NCI-H510A (cell line): ENCODE measurements around the gene RBM42.
"Not testable (repeated sequence)": the region's sequence is repeated elsewhere in the genome, so short reads cannot be mapped to it uniquely, and the experiment has no call there.

ENCODE experiments used
- DNase-seq: peaks from one replicate; lab custom pipeline; 2025; lab: John Stamatoyannopoulos, UW

RBM42 gene

GRCh38 chr19:35654828-35655227, 26.0 kb downstream of the RBM42 start:
- not testable (repeated sequence) for DNase-seq

DNA sequence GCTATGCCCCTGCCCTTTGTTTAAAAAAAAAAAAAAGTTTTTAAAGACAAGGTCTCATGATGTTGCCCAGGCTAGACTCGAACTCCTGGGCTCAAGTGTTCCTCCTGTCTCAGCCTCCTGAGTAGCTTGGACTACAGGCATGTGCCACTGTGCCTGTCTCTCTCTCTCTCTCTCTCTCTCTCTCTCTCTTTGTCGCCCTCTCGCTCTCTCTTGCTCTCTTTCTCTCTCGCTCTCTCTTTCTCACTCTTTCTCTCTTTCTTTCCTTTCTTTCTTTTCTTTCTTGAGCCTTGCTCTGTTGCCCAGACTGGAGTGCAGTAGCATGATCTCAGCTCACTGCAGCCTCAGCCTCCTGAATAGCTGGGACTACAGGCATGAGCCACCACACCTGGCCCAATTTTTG, 26.8 kb downstream of the RBM42 start:
- DNase-seq, result no peak

DNA sequence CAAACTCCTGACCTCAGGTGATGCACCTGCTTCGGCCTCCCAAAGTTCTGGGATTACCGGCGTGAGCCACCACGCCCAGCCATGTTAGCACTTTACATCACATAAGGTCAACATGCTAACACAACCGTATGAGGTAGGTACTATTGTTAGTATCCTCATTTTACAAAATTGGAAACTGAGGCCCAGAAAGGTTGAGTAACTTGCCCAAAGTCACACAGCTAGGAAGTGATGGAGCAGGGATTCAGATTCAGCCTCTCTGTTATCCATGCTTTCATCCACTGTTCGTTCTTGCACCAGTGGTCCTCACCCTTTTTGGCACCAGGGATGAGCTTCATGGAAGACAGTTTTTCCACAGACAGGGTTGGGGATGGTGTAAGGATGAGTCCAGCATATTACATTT, 27.9 kb downstream of the RBM42 start:
- no peak for DNase-seq

DNA sequence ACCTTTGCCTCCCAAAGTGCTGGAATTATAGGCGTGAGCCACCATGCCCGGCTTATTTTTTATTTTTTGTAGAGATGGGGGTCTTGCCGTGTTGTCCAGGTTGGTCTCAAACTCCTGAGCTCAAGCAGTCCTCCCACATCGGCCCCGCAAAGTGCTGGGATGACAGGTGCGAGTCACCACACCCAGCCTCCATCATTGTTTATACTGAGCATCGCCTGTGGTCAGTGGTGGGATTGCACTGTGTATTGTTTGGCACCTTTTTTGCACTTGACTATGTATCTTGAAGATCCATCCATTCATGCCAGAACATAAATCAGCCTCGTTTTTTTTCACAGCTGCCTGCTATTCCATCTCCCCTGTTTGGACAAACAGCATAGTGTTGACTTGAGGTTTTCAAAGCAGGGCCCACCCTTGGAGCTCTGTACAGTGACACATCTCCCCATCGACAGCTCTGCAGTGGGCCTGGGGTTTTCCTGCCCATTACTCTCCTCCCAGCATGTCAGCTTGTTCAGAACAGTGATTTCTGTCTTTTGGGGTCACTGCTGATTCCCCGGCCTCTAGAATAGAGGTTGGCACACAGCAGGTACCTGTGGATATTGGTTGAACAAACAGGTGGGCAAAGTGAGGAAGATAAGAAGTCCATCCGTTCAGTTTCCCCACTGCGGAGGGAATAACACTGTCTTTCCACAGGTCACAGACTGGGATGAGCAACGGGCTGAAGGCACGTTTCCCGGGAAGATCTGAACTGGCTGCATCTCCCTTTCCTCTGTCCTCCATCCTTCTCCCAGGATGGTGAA, 29.3 kb downstream of the RBM42 start:
- no peak for DNase-seq

DNA sequence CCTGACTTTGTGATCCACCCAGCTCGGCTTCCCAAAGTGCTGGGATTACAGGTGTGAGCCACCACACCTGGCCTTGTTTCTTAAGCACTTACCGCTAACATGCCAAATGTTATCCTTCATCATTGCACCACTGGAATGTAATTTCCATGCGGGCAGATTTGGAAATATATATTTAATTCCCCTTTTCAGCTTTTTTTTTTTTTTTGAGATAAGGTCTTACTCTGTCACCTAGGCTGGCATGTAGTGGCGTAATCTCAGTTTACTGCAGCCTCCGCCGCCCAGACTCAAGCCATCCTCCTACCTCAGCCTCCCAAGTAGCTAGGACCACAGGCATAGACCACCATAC, 33.1 kb downstream of the RBM42 start:
- no peak for DNase-seq

GRCh38 chr19:35663981-35664380, 35.1 kb downstream of the RBM42 start:
- DNase-seq, result no peak

DNA sequence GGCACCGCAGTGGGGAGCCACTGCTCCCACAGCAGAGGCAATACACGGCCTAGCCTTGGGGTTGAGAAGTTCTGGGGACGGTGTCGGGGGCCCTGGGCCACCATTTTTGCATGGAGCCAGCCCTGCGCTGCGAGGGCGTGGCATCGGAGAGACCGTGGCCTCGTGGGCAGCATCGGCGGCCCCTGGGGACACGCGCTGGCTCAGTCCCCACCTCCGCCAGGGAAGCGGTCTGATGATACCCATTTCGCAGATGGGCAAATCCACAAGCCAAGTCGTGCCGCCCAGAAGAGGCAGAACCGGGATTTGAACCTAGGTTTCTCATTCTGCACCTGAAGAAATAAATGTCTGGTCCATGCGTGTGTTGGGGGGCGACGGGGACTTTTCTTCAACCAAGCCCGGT, 36.3 kb downstream of the RBM42 start:
- DNase-seq, result no peak

- DNase-seq, result no peak
Measured at GRCh38 chr19:35665604-35666003, 36.8 kb downstream of the RBM42 start.

DNA sequence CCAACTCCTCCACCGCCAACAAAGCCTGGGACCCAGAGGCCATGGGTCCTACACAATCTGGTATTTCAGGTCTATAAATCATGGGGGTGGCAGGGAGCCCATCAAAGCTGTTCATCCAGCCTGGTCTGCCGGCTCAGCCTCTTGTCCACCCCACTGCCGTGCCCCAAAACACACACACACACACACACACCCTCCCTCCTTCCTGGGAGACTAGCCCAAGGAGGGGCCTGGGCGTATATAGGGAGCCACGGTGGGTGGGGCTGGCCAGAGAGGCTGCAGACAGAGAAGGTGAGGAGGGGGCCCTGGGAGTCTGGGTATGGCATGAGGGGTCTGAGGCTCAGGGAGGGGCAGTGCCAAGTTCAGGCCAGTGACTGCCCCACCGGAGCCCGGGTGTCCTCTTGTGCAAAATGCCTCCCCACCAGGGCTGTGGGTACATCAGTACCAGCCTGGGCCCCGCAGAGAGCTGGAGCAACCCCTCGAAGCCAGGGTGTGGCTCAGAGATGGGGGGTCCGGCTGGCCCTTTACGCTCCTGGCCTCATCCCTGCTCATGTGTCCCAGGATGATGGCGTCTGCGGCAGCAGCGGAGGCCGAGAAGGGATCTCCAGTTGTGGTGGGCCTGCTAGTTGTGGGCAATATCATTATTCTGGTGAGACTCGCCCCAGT, 37.5 kb downstream of the RBM42 start, which contains the start of gene UPK1A:
Gene UPK1A (plus strand): TSS at position 267 of the 663 bp plus-strand sequence. CDS start 296 bp downstream, at position 563.
- DNase-seq, result no peak

DNA sequence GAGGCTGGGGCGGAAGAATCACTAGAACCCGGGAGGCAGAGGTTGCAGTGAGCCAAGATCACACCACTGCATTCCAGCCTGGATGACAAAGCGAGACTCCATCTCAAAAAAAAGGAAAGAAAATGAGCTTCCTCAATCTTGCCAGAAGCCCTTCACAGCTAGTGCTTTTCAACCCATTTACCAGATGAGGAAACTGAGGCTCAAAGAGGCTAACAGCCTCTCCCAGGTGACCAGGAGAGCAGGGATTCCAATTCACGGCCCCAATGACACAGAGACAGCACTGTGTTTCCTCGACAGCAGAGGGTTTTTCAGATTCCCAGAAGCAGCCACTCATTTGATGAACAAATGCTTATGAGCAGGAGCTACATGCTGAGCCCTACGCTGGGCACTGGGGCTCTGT, 40.7 kb downstream of the RBM42 start:
- no peak for DNase-seq

DNA sequence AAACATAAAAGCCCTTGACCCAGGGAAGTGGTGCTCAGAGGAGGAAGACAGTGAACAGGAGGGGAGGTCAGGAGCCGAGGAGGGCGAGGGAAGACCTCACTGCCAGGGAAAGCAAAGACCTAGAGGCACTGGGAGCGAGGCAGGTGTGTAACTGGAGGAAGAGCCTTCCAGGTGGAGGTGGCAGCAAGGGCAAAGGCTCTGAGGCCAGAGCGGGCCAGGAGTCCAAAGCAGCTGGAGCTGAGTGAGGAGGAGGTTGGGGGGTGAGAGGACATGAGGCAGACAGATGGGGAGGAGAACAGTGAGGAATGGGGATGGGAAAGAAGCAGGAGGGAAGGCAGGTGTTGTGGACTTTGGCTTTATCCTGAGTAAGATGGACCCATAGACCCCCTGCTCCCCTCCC, 41.1 kb downstream of the RBM42 start:
- no peak for DNase-seq

DNA sequence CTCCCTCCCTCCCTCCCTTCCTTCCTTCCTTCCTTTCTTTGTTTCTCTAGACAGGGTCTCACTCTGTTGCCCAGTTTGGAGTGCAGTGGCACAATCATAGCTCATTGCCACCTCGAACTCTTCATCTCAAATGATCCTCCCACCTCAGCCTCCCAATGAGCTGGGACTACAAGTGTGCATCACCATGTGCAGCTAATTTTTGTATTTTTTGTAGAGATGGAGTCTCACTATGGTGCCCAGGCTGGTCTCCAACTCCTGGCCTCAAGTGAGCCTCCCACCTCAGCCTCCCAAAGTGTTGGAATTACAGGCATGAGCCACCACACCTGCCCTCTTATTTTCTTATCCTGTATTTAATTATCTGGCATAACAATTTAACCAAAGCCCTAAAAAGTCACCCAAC, 41.9 kb downstream of the RBM42 start:
- DNase-seq, result no peak

DNA sequence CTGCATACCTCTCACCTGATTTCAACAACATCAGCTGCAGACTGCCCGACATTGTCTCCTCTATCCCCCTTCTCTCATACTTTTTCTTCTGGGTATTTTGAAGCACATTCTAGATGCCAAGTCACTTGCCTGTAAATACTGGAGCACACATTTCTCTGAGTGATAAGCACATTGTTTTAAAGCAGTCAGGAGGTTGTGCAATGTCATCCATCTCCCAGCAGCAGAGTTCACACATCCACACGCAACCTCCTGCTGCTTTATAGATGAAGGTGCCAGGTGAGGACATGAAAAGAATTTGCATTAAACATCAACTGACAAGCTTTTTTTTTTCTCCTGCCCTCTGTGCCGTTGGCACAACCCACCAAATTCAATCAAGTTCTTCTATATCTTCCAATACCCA, 43.0 kb downstream of the RBM42 start:
- no peak for DNase-seq

GRCh38 chr19:35673121-35673804, 44.4 kb downstream of the RBM42 start:
- no peak for DNase-seq

DNA sequence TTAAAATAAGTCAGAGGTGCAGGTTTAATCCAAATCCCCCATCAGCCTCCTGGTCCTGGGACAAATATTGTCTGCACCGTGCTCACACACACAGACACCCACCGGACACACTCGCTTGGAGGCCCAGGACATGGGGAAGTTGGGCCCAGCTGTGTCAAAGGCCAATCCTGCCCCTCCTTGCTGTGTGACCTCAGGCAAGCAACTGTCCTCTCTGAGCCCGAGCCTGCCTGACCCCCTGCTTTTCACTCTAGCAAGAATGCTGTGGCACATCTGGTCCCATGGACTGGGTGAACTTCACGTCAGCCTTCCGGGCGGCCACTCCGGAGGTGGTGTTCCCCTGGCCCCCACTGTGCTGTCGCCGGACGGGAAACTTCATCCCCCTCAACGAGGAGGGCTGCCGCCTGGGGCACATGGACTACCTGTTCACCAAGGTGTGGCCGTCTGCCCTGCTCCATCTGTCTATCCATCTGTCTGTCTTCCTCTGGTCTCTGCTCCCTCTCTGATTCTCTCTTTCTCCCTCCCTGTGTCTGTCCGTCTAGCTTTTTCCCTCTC, 46.8 kb downstream of the RBM42 start:
- DNase-seq, result no peak
